ENCODE measurements around the gene PCID2. TPM values are rescaled to one million over a fixed set of nuclear protein-coding genes. Genes with fewer than 3 reads are reported as not detected.

PCID2 gene
- total RNA-seq, 2 experiments from 2014 or later: 66.6 to 72.4 TPM

GRCh38 chr13:113196970-113197737 lies 11.3 kb downstream of the PCID2 start:
- POLR2A ChIA-PET: interaction anchor here (1.5 kb wide), 1 partner anchor 12 kb away, joined by 3 read pairs; the partner anchor contains the start of gene PCID2
- Mint-ChIP-seq H3K27me3 (no peaks in the 10 kb centered on the region), H3K9me3 (no peaks in the 10 kb centered on the region), H3K4me3 (no peak overlapping the region), H3K27ac (no peak overlapping the region), H3K36me3 (peaks cover 43% of the 10 kb centered on the region), H3K4me1 (ENCODE audit: low read depth) (peaks cover 1% of the 10 kb centered on the region)
- no peak for DNase-seq
- CTCF ChIA-PET: no interaction called here
- intact Hi-C loops (cut with micrococcal nuclease): no loop called here

GRCh38 chr13:113195360-113195759 lies 13.1 kb downstream of the PCID2 start:
- Mint-ChIP-seq H3K36me3 (peaks cover 49% of the 10 kb centered on the region), H3K27ac (no peak overlapping the region), H3K9me3 (no peaks in the 10 kb centered on the region), H3K27me3 (no peaks in the 10 kb centered on the region), H3K4me1 (ENCODE audit: low read depth) (no peaks in the 10 kb centered on the region), H3K4me3 (no peak overlapping the region)
- DNase-seq: no peak
- CTCF ChIA-PET: no interaction called here
- POLR2A ChIA-PET: no interaction called here
- intact Hi-C loops (cut with micrococcal nuclease): no loop called here

GRCh38 chr13:113192902-113193301 lies 15.6 kb downstream of the PCID2 start:
- H3K36me3 Mint-ChIP-seq: peaks cover 58% of the 10 kb centered on the region
- H3K9me3 Mint-ChIP-seq: no peaks in the 10 kb centered on the region
- intact Hi-C loops (cut with micrococcal nuclease): no loop called here
- H3K27ac Mint-ChIP-seq: no peak overlapping the region
- no peaks in the 10 kb centered on the region for H3K27me3 Mint-ChIP-seq
- peaks cover 2% of the 10 kb centered on the region for H3K4me1 Mint-ChIP-seq (ENCODE audit: low read depth)
- H3K4me3 Mint-ChIP-seq: no peak overlapping the region
- ChIA-PET CTCF (no interaction called here), POLR2A (no interaction called here)
- DNase-seq: no peak

DNA sequence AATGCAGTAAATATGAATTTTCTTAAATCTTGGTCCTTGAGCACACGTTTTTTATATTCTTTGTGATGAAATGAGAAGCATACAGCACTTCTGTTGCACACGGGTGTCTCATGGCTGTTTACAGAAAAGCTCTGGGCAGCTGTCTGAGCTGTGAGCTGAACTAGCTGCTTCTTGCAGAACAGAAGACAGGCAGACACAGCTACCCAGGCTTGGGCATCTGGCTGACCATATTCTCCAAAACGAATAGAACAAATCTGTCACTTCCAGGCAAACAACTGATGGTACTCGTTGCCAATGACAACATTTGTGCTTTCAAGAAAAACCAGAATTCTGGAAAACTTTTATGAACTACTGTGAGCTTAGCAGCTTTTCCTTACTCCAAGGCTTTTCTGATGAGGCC lies 16.2 kb downstream of the PCID2 start:
- intact Hi-C loops (cut with micrococcal nuclease): no loop called here
- Mint-ChIP-seq H3K27ac (no peak overlapping the region), H3K36me3 (peaks cover 60% of the 10 kb centered on the region), H3K9me3 (no peaks in the 10 kb centered on the region), H3K4me3 (no peak overlapping the region), H3K27me3 (no peaks in the 10 kb centered on the region), H3K4me1 (ENCODE audit: low read depth) (peaks cover 8% of the 10 kb centered on the region)
- CTCF ChIA-PET: no interaction called here
- DNase-seq: no peak
- POLR2A ChIA-PET: no interaction called here

DNA sequence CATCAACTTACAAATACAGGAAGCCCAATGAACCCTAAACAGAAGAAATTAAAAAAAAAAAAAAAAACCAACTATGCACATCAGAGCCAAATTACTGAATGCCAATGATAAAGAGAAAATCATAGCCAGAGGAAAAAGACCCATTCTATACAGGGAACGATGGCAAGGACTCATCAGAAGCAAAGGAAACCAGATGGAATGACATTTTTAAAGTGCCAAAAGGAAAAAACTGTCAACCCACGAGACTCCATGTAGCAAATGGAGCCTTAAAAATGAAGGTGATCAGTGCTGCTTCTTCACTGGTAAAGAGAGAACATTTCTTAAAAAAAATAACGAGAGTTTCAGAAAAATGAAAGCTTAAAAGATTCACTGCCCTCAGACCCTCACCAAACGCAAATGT lies 18.3 kb downstream of the PCID2 start:
- intact Hi-C loops (cut with micrococcal nuclease): no loop called here
- no peaks in the 10 kb centered on the region for H3K9me3 Mint-ChIP-seq
- H3K27me3 Mint-ChIP-seq: no peaks in the 10 kb centered on the region
- H3K36me3 Mint-ChIP-seq: peaks cover 58% of the 10 kb centered on the region
- POLR2A ChIA-PET: interaction anchor here (0.6 to 1.1 kb wide), 2 partner anchors 9 to 291 kb away, joined by 3 read pairs; no protein-coding TSS in a partner anchor
- peaks cover 26% of the 10 kb centered on the region for H3K4me1 Mint-ChIP-seq (ENCODE audit: low read depth)
- no peak overlapping the region for H3K27ac Mint-ChIP-seq
- H3K4me3 Mint-ChIP-seq: no peak overlapping the region
- no peak for DNase-seq
- CTCF ChIA-PET: no interaction called here

DNA sequence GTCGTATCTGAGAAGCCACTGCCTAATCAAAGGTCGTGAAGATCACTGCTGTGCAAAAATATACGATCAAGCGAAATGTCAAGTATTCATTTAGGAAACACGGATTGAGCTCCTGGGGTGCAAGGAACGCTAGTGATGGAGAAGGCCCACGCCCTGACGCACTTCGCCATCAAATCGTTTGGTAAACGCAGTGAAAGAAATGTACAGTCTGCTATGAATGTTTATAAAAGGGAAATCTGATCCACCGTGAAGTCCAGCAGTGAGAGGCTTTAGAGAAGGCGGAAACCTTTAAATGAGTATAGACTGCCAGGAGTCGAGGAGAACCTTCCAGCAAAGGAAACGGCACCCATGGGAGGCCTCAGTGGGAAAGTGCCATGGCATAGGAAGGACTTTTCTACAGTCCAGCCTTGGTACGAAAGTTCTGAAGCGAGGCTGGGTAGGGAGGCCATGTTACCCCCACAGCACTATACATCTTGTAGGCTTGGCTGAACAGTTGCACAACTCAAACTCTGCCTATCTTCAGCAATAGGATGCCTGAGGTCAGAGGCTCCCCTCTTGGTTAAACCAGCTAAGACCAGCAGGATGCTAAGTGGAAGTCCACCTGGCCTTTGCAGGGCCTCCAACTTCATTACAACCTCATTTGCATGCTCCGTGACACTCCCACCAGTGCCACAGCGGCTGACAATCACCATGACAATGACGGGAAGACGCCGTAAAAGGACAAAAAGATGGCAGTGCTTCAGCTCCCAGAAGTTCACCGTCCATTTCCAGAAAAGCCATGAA lies 20.4 kb downstream of the PCID2 start:
- Mint-ChIP-seq H3K4me3 (no peak overlapping the region), H3K27me3 (no peaks in the 10 kb centered on the region), H3K27ac (no peak overlapping the region), H3K36me3 (peaks cover 55% of the 10 kb centered on the region), H3K4me1 (ENCODE audit: low read depth) (peaks cover 38% of the 10 kb centered on the region), H3K9me3 (no peaks in the 10 kb centered on the region)
- ChIA-PET CTCF (interaction anchor here (1.0 kb wide), 1 partner anchor 13 kb away, joined by 4 read pairs; no protein-coding TSS in a partner anchor), POLR2A (no interaction called here)
- intact Hi-C loops (cut with micrococcal nuclease): loop anchor here (2.0 kb wide), 1 partner anchor 21 kb away; the partner anchor contains the start of genes CUL4A and PCID2
- no peak for DNase-seq

- H3K27ac Mint-ChIP-seq: peak overlapping the region; percentile 90
- H3K4me3 Mint-ChIP-seq: peak overlapping the region; percentile 53
- CTCF ChIA-PET: interaction anchor here (1.0 to 1.2 kb wide), 2 partner anchors 12 to 17 kb away, joined by 4 to 5 read pairs; no protein-coding TSS in a partner anchor
- peak; percentile 84 for DNase-seq
- H3K36me3 Mint-ChIP-seq: peaks cover 54% of the 10 kb centered on the region
- POLR2A ChIA-PET: interaction anchor here (0.8 kb wide), 1 partner anchor 182 kb away, joined by 3 read pairs; no protein-coding TSS in a partner anchor
- H3K4me1 Mint-ChIP-seq (ENCODE audit: low read depth): peaks cover 40% of the 10 kb centered on the region
- no peaks in the 10 kb centered on the region for H3K27me3 Mint-ChIP-seq
- intact Hi-C loops (cut with micrococcal nuclease): loop anchor here (2.0 kb wide), 1 partner anchor 22 kb away; the partner anchor contains the start of genes CUL4A and PCID2
- no peaks in the 10 kb centered on the region for H3K9me3 Mint-ChIP-seq
Measured at GRCh38 chr13:113187263-113187669, 21.2 kb downstream of the PCID2 start.

- POLR2A ChIA-PET: interaction anchor here (0.8 to 1.2 kb wide), 2 partner anchors 23 to 181 kb away, joined by 3 to 4 read pairs; partner anchors contain the start of genes CUL4A and PCID2
- Mint-ChIP-seq H3K36me3 (peaks cover 54% of the 10 kb centered on the region), H3K4me3 (peak overlapping the region; percentile 40), H3K27me3 (no peaks in the 10 kb centered on the region), H3K27ac (peak overlapping the region; percentile 83), H3K9me3 (no peaks in the 10 kb centered on the region), H3K4me1 (ENCODE audit: low read depth) (peaks cover 41% of the 10 kb centered on the region)
- CTCF ChIA-PET: interaction anchor here (1.2 to 1.8 kb wide), 2 partner anchors 16 to 23 kb away, joined by 5 read pairs; partner anchors contain the start of genes CUL4A and PCID2
- DNase-seq: peak; percentile 42
- intact Hi-C loops (cut with micrococcal nuclease): loop anchor here (1.0 to 2.0 kb wide), 2 partner anchors 10 to 23 kb away; partner anchors contain the start of genes CUL4A and PCID2
Measured at GRCh38 chr13:113186061-113186900, 22.2 kb downstream of the PCID2 start.

DNA sequence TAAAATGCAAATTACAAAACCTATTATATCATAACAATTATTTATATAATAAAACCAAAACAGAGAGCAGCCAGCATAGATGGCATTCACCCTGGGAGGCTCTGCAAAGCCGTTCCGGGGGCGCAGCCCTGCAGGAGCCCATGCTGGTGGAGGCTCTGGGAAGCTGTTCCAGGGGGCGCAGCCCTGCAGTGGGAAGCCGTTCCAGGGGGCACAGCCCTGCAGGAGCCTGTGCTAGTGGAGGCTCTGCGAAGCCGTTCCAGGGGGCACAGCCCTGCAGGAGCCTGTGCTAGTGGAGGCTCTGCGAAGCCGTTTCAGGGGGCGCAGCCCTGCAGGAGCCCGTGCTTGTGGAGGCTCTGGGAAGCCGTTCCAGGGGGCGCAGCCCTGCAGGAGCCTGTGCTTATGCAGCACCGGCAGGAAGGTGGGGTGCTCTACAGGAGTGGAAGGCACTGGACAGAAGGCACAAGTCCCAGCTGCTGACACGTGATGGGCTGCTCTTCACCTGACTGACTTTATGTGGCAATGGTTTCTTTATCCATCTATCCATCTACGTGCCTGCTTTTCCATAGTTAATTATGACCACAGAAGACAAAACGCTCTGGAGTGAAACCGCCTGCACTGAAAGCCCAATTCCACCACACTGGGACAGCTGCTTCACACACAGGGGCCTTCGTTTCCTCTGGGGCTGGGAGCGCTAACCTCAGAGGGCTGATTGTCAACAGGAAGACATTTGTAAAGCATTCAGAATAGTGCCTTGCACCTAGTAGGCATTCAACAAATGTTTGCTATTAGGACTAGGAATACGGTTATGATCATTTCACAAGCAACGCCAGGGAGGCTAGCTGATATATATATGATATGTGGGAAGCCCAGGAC lies 23.7 kb downstream of the PCID2 start:
- Mint-ChIP-seq H3K4me1 (ENCODE audit: low read depth) (peaks cover 49% of the 10 kb centered on the region), H3K36me3 (peaks cover 56% of the 10 kb centered on the region), H3K9me3 (no peaks in the 10 kb centered on the region), H3K27me3 (no peaks in the 10 kb centered on the region), H3K4me3 (peak overlapping the region; percentile 45), H3K27ac (peak overlapping the region; percentile 76)
- ChIA-PET POLR2A (interaction anchor here (1.2 kb wide), 1 partner anchor 24 kb away, joined by 4 read pairs; the partner anchor contains the start of genes CUL4A and PCID2), CTCF (interaction anchor here (1.8 kb wide), 1 partner anchor 24 kb away, joined by 5 read pairs; the partner anchor contains the start of genes CUL4A and PCID2)
- DNase-seq: peak; percentile 43
- intact Hi-C loops (cut with micrococcal nuclease): no loop called here

DNA sequence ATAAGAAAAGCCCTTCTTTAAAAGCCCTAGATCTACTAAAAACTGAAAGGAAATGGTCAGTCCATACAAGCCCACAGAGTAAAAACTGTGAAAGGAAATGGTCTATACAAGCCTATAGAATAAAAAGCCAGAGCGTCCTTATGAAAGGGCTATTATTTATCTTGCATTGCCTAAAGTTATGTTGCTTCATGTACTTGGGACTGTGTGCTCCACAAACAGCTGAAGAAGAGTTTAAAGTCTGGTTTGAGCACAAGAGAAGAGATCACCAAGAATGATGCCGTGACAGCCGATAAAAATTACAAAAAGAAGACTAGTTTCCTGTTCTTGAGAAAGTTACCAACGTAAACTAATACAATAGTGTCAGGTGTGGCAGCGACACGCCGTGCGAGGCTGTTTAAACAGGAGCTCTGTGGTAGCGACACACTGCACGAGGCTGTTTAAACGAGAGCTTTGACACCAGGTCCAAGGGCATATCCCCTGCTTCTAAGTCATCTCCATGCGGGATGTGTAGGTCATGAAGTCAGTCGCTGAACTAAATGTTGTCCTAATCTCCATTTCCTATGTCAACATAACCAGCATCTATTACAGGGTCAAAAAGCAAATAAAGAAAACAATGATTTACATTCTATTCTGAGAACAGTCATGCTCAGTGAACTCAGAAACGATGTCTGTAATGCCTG lies 24.9 kb downstream of the PCID2 start:
- Mint-ChIP-seq H3K27me3 (no peaks in the 10 kb centered on the region), H3K9me3 (no peaks in the 10 kb centered on the region), H3K4me1 (ENCODE audit: low read depth) (peaks cover 56% of the 10 kb centered on the region), H3K36me3 (peaks cover 55% of the 10 kb centered on the region), H3K4me3 (no peak overlapping the region), H3K27ac (no peak overlapping the region)
- POLR2A ChIA-PET: interaction anchor here (1.2 kb wide), 1 partner anchor 24 kb away, joined by 3 read pairs; no protein-coding TSS in a partner anchor
- CTCF ChIA-PET: interaction anchor here (0.6 kb wide), 1 partner anchor 112 kb away, joined by 4 read pairs; no protein-coding TSS in a partner anchor
- no peak for DNase-seq
- intact Hi-C loops (cut with micrococcal nuclease): no loop called here
